Embryonic facial prominence (tissue), 1 donor: ENCODE measurements around the gene SNAP47.

Experiments used
- DNase-seq: peaks from one replicate; pipeline ENCODE4 v3.0.0-alpha.2; 2016; ENCODE audit errors: extremely low spot score

SNAP47 gene

DNA sequence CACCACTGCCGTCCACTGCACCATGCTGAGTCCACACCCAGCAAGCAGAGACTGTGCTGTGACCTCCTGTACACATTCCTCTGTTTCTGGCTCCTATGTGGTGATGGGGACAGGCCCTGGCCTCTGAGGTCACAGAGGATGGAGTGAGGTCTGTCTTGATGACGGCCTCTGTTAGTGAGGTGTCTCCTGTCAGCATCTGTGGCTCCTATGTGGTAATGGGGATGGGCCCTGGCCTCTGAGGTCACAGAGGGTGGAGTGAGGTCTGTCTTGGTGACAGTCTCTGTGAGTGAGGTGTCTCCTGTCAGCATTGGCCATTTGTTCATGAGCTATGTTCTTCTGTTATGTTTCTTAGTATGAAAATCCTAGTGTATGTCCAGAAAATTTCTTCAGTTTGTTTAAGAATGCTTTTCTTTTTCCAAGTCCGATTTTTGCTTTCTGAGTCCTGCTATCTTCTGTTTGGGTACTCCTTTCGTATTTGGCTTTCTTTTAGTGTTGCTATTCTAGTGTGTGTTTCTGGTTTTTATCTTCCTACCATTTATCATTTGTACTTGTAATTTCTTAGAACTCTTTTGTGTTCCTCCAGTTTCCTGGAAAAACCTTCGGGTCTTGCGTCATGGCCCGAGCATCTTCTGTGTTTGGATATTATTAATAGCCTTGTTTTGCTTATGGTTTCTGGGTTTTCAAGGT is 13.4 kb downstream of the SNAP47 start:
- no peak for DNase-seq

DNA sequence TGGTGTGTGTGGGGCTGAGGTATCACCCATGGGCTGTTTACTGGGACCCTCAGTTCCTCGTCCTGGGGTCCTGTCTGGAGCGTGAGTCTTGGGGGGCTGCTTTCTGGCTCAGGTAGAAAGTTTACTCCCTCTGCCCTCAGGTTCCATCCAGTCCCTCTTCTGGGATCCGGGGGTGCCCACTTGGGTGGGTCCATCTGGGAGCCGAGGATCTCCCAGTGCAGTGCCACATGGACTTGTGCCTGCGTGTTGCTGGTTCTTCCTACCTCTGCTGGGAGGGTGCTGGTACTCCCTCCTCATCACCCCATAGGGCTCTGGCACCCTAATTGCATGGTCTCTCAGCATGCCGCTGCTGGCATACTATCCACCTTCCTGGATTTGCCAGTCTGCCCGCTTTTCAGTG is 14.0 kb downstream of the SNAP47 start:
- DNase-seq, result no peak

DNA sequence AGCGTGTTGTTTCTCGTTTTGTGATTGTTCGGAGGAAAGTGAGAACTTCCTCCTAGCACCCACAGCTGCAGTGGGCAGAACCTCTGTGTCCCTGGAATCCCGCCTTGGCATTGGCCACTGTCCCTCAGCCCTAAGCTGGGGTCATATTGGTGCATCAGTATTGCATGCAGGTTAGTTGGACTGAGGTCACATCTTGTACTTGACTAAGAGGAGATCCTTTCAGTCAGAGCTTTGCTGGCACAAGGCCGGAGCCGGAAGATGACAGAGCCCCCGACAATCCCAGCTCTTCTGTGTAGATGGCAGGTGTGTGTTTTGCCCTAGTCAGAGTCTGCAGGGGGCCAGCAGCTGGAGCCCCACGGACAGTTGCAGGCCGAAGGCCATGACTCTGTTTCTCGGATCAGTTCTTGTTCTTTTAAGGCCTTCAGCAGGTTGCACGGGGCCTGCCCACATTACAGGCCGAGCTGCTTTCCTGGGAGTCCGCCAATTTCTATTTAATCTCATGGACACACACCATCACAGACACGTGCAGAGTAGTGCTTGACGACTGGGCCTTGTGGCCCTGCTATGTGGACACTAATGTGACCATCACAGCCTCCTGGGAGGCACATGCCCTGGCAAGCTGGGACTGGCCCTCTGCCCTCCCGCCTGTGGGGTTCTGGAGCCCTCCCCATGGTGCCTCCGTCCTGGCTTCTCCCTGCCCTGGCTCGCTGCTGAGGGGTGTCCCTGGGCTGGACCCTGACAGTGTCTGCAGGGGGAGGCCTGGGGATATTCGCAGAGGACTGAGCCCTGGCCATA is 14.9 kb downstream of the SNAP47 start:
- no peak for DNase-seq

DNA sequence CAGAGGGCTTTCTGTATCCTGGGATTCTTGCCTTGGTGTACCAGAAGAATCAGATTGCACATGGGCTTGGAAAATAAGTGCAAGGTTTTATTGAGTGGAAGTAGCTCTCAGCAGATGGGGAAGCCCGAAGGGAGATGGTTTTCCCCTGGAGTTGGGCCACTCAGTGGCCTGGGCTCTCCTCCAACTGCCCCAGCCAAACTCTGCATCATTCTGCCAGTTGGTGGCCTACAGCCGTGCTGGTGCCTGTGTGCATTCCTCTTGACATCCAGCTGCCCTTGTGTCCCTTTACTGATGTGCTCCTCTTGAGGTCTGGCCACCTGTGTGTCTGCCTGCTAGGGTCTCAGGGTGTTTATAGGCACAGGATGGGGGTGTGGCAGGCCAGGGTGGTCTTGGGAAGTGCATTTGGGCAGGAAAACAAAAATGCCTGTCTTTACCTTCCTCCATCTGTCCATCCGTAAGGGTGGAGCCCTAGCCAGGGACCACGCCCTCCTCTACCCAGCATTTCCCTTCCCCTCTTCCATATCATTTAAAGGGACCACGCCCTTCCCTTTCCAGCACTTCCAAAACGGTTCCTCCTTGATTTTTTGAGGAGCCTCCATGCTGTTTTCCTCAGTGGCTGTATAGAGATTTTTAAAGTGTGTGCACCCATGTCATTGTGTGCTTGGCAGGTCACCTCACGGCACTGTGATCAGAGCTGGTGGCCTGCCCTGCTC is 18.9 kb downstream of the SNAP47 start:
- DNase-seq, result no peak

DNA sequence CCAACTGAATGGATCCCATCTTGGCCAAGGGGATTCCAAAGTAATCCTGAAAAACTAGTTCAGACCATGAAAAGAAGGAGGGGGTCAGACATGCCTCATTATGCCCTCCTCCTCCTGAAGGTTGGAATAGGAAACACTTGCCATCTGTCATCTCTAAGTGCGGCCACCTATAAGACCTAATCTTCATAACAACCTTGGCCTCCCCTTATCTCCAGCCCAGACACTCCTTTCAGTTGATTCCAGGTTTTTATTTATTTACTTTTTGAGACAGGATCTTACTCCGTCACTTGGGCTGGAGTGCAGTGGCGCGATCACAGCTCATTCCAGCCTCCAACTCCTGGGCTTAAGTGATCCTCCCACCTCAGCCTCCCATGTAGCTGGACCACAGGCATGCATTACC is 19.7 kb downstream of the SNAP47 start:
- DNase-seq, result no peak

DNA sequence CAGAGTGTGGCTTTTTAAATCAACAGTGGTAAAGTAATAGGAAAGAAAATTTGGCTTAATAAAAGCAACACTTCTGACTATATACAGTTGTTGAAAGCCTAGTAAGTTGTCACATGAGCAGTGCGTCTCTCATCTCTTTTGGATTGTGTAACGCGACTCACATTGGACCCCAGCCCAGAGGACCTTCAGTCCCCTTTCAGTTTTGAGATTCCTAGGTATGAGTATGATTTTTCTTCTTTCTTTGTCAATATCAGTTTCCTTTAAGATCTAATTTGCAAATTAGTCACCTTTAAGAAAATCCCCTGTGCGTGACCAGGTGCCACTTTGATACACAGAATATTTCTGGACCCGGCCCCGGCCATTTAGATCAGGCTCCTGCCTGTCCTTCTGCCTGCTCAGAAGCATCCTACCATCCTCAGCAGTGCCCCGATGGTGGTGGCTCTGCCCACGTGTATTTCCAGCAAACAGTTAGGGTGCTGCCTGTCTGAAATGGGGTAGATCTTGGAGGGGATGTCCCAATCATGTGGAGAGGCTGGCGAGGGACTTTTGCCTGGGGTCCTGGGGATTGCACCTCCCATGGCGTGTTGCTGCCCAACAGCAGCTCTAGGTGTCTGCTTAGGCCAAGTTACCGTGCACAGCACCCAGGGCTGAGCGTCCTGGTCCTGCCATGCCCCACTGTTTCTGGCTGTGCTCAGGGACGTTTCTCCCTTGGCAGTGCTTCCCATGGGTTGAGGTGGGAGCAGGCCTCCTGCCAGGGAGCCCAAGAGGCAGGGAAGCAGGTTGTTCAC is 21.1 kb downstream of the SNAP47 start:
- no peak for DNase-seq

DNA sequence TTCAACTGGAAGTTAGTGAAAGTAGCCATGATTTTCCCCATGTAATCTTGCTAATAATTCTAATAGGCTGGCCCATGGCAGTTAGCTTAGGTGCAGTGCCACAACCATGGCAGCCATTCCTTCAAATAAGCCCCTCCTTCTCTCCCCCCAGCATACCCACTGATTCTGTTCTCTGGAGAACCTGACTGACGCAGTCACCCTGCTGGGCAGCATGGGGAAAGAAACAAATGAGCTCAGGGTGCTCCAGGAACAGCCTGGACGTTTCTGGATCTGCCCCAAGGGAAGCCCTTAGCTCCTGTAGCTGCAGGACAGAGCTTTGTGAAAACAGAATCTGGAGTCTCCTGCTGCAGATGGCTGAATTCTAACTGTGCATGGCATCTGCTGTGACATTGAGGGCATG is 22.5 kb downstream of the SNAP47 start:
- DNase-seq, result no peak

DNA sequence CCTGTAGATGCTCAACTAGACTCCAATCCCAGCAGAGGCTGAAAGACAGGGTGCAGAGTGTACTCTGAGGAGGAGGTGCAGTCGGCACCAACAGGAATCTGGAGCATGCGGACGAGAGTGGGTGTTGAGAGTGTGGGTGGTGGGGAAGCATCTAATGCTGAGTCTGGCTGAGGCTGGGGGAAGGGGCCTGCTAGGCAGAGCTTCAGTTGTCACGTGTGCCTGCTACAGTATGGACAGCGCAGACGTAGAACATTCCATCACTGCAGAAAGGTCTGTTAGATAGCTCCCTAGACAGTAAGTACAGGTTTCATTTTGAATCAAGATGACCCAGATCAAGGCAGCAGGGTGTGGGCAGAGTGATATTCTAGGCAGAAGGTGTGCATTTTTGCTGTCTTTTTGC is 23.1 kb downstream of the SNAP47 start:
- DNase-seq, result no peak

DNA sequence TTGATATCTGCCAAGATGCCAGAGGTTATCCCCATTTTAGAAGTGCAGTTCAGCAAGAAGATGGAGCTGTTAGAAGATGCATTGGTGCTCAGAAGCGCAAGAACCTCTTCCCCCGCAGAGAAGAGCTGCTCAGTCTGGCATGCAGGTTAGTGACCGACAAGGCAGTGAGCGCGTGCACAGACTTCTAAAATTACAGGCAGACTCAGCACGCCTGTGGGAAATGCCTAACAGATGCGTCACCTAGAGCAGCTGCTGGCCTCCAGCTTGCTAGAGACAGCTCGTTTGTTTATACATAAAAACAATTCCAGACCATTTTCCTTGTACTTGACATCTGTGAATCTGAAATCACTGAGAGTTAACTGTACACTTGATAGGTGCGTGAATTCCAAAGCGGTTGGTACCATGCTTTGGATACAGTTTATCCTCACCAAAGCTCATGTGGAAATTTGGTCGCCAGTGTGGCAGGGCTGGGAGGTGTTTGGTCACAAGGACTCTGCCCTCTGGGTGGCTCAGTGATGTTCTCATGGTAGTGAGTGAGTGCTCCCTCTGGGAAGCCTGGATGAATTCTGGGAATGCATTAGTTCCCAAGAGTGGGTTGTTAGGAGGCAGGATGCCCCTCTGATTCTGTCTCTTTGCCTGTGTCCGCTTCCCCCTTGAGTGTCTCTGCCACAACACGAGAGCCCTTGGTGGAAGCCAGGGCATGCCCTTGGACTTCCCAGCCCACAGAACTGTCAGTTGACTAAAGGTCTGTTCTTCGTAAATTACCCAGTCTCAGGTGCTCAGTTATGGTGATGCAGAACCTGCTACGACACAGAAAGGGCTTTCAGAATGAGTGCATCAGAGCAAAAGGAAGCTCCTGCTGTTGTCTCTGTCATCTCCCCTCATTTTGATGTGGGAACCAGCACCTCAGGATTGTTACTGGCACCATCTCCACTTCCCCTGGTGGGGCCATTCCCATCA is 24.4 kb downstream of the SNAP47 start:
- peak; percentile 62 for DNase-seq

DNA sequence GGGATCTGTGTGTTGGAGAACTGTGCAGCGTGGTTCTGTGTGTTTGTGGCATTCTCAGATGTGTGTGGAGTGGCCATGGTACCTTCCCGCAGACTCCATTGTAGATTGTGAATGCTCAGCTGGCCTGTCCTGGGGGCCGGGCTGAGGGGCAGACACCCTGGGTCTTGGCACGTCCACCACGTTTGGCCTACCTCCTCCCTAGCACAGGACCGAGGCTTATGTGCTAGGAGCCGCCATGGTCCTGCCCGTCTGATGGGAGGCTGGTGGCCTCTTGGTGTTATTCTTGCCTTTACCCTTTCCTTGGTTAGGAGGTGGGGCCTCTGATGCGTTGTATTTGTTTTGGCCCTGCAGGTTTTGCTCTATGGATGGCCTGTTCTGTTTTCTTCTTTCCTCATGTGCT is 25.1 kb downstream of the SNAP47 start:
- DNase-seq, result no peak

DNA sequence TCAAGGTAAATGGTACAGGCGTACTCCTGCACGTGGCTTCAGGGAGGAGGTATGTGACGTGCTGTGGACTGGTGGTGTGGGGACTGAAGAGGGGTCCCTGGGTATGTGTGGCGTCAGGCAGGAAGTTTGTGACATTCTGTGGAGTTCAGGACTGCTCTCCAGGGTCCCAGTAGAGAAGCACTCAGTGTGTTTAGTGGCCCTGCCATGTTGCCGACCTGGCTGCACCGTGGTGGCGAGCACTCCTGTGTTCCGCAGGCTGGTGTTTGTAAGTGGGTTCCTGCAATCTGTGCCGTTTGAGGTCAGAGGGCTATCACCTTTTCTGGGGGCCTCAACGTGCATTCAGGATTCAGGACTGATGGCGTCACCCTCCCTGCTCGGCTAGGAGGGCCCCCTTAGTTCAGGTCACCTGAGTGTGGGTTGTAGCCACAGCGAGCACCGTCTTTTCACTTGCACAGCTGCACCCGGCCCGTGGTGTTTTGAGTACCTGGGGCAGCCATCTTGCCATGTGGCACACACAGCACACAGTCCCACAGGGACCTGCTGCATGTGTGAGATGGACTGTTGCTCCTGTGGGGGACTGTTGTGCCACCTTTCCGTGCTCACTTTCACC is 26.5 kb downstream of the SNAP47 start:
- no peak for DNase-seq

DNA sequence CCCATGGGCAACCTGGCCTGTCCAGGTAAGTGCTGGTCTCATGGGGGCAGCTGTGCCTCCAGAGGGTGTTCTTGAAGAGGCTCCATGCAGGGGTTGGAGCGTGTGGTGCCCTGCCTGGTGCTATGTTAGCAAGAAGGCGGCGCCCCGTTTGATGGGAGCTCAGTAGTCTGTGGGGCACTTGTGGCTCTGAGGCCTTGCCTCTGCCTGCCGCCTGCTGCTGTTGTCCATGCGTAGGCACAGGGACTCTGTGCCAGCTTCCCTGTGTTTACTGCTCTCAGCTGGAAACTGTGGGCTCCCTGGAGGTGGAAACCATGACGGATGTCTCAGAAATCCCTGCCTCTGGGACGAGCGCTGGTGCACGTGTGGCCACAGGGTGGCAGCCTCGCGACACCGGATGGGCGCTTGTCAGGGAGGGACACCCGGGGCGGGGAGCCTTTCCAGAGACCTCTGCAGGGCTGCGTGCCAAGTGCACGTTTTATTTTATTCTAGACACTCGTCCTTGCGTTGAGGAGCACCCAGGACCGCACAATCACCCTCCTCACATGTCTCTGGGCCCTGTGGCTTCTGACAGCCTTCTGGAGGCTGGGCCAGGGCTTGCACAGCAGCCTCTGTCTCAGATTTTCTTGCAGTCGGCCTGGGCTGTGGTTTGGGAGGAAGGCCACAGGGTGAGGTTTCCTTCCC is 27.1 kb downstream of the SNAP47 start:
- peak; percentile 66 for DNase-seq

DNA sequence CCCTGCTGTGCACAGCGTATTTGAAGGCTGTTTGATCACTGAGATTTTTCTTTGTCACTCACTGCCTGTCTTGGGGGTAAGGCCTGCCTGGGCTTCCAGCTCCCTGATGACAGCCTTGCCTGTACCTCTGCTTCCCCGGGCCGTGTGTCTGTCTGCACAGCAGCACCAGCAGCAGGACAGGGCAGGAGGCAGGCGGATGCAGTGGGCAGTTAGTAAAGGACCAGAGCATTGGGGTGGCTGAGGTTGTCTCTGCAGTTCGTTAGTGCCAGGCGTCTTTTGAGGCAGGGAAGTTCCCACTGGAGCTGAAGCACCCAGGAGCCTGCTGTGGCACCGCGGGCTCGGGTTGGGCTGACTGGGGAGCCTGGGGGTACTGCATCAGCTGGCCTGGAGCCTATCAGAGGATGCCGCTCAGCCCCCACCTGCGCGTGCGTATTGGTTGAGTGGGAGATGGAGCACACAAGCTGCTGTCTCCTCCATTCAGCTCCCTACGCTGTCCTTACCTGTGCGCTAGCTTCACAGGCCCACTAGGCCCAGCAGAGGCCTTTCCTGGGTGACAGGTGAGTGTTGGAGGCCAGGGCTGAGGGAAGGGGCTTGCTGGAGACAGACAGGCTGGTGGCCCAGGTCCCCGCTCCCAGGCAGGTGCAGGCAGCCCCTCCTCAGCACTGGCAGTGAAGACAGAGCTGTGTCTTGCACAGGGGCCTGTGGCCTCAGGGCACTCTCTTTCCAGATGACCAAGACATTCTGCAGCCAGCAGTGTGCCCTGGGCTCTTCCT is 28.2 kb downstream of the SNAP47 start:
- no peak for DNase-seq

DNA sequence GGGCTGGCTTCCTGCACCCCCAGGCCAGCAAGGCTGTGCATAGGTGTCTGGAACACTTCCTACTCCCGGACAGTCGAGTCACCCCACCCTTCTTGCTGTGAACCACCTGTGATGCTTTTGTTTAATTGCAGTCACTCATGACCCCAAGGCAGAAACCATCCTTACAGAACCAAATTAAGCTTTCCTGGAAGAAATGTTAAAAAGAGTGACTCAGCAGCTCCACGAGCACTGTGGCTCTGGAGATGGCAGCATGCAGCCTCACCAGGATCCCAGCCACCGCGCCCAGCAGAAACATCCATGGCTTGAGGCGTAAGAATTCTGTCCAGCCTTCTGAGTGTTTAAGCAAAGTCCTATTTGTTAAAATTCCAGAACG is 28.8 kb downstream of the SNAP47 start:
- no peak for DNase-seq

DNA sequence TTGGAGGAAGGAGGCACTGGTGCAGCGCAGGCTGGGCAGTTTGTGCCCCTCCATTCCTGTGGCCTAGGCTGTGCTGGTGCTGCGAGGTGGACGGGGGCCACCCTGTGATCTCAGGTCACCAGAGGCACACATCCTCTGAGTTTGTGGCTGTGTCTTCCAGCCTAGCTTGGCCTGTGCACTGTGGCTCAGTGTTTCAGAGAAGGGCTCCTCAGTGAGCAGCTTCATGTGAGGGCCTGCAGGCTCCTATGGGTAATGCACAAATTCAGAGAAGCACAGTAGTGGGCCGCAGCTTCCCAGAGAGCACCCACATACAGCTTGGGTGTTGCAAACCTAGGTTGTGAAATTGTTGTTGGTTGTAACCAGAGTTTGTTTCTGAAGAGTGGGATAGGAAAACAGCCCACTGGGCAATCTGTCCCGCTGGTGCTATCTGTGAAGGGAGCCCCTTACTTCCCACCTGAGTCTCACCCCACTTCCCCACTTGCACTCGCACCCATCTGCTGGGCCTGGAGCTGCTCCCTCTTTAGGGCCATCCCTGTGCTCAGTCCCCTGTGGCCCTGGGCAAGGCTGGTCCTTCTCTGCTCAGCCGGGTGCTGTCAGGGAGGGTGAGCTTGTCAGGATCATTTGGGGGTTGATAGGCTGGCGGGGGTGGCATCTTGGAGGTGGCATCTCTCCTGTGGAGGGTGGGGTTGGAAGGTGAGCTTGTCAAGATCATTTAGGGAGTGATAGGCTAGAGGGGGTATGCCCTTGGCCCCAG is 30.2 kb downstream of the SNAP47 start:
- DNase-seq, result no peak

DNA sequence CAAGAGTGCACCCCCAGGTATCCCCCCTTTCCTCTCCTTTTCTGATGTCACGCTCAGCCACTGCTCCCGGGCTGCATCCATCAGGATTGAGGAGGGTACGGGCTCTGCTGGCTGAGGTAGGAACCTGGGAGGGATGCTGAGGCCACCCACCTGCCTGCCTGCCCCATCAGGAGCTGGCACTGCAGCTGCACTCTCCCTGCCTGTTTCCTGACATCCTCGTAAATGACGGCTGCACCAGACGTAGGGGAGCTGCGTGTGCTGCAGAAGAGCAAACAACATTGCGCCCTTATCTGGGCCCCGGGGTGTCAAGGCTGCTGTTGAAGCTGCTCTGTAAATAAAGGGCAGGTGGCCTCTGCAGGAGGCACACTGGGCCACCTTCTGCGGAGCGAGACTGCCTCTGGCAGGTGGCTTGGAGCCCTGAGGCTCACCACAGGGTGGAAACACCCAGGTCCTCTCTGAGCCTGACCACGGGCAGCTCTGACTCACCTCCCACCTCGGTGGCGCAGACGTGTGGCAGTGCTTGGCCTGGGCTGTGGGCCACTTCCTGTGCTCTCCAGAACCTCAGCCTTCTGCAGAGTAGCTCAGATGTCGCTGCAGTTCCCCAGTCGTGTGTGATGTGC is 30.9 kb downstream of the SNAP47 start:
- no peak for DNase-seq

DNA sequence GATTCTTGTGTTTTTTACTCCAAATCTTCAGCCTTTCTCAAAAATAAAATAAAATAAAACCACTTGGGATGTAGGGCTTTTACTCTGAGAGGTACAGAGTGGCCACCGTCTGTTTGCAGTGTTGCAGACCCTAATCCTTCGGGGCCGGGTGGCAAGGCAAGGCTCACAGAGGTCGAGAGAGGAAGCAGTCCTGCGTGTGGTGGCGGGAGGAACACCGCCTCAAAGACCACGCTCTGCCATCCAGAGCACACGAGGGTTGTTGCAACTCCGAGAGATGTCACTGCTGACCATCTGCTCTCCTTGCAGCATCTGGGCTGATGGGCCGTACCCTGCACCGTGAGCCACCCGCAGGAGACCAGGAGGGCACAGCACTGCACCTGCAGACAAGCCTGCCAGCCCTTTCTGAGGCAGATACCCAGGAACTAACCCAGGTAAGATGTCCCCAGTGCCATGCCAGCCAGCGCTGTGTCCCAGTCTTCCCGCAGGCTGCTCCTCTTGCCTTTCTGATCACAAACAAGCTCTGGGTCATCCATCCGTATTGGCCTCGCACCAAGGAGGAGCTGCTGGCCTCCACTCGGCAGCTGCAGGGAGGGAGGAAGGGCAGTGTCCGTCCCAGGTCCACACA is 31.5 kb downstream of the SNAP47 start:
- no peak for DNase-seq
